NCI-H82 treated with DMSO at 0.1 percent for 48 hours (cell line): ENCODE measurements around the gene MACO1.
A peak's percentile ranks its signal among the peaks of the same experiment; 100 is the strongest.
"Not testable (repeated sequence)": the region's sequence is repeated elsewhere in the genome, so short reads cannot be mapped to it uniquely, and the experiment has no call there.

Source experiments
- DNase-seq: peaks from one replicate; lab custom pipeline; 2025; ENCODE audit not compliant: unreplicated experiment; lab: John Stamatoyannopoulos, UW

The MACO1 gene

DNA sequence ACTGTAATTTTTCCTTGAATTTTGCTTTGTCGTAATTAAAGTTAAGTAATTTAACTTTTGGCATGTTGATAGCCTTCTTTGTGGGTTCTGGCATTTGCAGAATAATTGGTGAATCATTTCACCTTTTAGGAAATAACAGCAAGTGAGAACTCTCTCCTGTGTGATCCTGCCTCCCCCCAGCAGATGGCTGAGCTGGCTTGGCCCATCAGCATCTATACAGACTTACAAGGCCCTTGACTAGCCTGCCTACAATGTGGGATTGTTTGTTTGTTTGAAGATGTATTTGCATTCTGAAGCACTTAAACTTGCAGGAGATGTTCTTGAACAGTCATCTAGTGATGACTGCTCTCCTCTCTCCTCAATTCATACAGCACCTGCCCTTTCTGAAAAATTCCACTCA, 55.9 kb downstream of the MACO1 start:
- no peak for DNase-seq

DNA sequence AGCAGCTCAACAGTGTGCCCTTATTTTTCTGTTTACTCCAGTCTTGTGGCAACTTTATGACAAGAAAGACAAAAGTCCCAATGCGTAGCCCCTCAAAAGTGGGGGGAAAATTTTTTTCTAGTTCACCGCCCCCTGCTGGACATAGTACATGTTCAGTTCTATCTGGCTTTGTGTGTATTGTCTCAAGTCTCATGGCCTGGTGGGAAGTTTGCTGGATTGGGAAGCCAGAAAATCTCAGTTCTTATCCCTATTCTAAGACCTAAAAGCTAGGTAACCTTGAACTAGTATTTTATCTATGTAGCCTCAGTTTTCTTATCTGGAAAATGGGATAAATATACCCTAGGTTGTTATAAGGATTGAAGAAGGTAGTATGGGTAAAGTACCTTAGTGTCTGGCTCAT, 56.9 kb downstream of the MACO1 start:
- no peak for DNase-seq

DNA sequence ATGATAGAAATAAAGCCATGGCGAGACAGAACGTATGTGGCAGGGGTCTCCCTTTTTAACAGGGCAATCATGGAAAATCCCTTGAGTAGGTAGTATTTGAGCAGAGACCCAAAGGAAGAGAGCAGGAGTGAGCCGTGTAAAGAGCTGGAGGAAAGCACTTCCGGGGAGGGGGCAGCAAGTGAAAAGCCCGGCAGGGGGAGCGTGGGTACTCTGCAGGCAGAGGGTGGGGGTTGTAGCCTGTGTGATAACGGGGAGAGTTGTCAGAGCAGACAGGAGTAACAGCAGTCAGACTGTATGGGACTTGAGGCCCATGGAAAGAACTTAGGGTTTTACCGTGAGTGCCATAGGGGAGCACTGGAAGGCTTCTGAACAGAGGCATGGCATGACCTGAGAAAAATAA, 61.6 kb downstream of the MACO1 start:
- DNase-seq = no peak

DNA sequence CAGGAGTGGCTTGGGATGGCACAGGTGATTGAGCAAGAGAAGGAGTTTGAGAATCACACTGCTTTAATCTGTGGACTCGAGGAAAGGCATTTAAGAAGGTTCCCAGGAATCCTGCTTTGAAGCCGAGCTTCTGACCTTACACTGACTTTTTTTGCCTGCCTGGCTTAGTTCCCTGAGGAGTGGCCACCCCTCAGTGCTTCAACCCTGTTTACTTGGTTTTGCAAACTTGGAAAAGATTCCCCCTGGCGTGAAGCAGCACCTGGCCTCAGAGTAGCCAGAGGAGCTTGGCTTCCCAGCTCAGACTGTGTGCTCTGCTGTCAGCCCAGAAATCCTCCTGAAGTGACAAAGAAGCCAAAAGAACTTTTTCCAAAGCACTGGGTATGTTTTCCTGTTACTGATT, 64.3 kb downstream of the MACO1 start:
- no peak for DNase-seq

DNA sequence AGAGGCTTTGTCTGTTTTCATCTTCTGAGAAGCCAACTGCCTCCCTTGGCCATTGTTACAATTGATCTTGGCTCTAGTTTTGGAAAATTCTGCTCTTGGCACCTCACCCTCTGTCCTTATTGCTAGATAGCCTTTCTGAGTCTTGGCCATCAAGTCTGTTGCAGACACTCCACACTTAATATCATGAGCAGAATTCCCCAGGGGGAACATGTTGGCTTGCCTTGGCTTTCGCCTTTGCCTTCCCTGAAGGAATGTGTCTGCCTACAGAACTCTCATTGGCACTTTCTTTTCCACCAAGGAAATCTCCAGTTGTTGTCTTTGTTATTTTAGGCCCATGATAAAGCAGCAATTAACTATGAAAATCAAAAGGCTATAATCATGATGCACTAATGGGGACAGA, 70.0 kb downstream of the MACO1 start:
- no peak for DNase-seq

DNA sequence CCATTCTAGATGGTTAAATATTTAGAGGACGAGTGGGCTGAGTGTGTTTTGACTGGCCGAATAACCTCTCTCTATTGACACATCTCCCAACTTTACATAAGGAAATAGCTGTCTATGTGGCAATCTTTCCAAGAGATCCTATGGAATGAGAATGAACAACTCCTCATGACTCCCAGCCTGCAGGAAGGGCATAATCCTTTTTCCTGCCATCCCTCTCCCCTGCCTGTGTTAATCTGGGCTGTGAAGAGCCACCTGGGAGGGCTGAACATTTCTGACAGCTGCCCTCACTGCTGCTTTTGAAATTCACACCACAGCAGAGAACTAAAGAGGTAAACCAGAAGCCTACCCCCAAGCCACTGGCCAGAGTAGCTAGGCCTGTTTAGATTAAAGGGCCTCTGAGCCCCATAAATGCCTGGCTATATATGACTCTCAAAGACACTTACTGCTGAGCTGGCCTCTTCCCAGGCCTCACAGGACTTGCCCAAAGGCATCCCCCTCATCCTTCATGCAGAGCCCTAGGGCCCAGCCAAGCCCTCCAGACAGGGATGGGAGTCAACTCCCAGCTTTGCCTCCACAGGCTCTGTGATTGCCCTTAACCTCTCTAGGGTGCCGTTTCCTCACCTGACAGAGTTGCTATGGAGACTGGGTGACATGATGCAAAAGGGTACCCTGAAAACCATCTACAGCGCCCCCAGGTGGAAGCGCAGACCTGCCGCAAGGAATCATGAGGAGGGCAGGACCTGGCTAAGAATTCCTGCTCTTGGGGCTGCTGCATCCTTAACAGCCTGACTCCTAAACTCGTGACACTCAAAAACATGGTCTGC, 70.8 kb downstream of the MACO1 start:
- peak; percentile 33 for DNase-seq

DNA sequence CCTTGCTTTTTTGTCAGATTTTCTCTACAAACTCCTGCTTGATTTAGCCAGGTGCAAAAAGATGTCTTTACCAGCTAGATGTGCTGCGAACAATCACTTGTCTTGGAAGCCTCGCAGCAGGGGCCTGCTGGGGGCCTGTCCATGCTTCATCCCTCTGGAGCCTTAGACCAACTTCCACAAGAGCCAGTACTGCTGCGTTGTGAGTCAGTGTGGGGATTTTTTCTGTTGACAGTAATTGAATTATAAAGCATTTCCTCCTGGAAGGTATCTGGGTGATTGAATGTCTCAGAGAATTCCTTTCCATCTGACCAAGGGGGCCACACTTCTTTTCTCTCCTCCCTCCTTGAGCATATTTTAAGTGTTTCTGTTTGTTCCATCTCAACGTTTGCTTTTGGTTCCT, 72.3 kb downstream of the MACO1 start:
- DNase-seq = peak; percentile 15

DNA sequence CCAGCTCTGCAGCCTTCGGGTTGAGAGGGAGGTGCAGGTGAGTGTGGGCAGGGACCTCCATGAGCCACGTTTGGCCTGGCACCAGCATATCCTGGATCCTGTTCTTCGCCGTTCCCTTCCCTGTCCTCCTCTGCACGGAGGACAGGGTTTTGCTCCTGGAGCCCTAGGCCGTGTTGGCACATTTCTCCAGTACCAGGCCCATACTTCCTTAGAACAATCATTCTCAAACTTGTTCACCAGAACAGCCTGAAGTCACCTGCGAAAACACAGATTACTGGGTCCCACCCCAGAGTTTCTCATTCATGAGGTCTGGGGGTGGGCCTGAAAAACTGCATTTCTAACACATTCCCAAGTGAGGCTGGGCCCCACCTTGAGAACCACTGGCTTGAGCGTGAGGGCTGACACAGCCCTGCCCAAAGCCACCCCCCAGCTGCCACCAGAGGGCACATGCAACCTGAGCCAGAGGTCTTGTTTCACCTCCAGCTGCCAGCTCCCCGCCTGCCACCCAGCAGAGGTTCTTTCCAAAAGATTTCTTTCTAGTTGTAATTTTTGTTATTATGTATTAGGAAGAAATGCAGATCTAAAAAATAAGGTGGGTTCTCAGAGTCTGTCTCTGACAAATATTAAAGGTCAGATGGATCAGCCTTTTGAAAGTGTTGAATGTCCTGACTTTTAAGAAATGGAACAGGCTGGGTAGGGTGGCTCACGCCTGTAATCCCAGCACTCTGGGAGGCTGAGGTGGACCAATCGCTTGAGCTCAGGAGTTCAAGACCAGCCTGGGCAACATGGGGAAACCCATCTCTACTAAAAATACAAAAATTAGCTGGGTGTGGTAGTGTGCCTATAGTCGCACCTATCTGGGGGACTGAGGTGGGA, 73.1 kb downstream of the MACO1 start:
- no peak for DNase-seq

DNA sequence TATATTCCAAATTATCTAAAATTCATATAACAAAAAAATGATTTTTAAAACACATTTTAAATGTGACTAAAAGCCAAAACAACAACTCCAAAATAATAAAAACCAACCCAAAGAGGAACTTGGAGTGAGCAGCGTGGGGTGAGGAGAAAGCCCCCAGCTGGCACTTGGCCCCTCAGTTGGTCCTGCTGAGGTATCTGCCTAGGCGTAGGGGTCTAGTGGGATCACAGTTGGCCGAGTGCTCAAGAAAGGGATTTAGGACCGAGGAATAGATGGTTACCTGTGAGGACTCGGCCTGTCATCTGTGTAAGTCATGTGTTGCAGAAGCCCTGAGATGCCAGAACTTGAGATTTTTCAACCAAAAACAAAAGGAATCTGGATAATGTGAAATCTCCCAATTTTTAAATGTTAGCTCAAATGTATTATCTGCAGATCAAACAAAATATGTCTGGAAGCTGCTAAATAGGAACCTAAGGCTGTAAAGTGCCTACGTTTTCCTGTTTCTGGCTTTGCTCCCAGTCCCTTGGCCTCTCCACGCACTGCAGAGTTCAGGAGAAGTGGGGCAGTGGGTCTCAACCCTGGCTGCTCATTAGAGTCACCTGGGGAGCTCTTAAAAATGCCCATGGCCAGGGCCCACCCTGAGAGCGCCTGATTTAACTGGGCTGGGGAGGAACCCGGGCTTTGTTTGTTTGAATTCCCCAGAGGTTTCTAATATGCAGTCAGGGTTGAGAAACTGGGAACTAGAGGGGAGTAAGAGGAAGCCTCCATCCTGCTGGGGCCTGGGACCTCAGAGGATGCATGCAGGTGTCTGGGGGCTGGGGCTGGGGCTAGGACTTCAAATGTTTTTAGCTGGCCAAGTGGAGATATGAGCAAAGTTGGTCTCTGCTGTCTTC, 74.3 kb downstream of the MACO1 start:
- DNase-seq = no peak

DNA sequence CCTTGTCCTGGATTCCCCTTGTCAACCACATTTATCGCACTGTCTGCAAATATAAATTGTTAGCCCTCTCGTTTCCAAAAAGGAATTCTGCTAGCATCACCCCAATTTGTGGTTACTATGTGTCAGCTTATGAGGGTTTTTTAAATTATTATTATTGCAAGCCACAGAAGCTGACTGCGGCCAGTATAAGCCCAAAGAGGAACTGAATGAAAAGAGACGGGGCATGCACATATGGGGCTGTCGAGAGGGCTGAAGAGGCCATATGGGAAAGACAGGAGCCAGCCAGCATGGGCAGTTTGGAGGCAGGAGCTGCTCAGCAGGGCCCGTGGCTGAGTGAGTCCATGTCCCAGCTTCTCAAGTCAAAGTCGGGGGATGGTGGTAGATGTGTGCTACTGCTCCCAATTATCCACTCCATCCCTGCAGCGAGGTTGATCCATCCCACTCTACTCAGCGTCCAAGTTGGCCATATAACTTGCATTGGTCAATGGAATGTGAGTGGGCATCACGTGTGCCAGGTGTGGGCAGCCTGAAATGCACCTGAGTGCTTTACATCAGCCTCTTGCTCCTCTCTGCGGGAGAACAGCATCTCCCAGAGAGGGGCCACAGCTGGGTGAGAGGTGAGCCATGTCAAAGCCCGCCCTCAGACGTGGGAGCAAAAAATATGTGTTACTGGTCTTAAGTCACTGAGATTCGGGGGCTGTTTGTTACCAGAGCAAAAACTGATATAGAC, 75.1 kb downstream of the MACO1 start:
- DNase-seq = no peak

DNA sequence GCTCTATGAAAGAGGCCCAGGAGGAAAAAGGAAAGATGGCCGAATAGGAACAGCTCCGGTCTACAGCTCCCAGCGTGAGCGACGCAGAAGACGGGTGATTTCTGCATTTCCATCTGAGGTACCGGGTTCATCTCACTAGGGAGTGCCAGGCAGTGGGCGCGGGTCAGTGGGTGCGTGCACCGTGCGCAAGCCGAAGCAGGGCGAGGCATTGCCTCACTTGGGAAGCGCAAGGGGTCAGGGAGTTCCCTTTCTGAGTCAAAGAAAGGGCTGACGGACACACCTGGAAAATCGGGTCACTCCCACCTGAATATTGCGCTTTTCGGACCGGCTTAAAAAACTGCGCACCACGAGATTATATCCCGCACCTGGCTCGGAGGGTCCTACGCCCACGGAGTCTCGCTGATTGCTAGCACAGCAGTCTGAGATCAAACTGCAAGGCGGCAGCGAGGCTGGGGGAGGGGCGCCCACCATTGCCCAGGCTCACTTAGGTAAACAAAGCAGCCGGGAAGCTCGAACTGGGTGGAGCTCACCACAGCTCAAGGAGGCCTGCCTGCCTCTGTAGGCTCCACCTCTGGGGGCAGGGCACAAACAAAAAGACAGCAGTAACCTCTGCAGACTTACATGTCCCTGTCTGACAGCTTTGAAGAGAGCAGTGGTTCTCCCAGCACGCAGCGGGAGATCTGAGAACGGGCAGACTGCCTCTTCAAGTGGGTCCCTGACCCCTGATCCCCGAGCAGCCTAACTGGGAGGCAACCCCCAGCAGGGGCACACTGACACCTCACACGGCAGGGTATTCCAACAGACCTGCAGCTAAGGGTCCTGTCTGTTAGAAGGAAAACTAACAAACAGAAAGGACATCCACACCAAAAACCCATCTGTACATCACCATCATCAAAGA, 76.1 kb downstream of the MACO1 start:
- DNase-seq = not testable (repeated sequence)

DNA sequence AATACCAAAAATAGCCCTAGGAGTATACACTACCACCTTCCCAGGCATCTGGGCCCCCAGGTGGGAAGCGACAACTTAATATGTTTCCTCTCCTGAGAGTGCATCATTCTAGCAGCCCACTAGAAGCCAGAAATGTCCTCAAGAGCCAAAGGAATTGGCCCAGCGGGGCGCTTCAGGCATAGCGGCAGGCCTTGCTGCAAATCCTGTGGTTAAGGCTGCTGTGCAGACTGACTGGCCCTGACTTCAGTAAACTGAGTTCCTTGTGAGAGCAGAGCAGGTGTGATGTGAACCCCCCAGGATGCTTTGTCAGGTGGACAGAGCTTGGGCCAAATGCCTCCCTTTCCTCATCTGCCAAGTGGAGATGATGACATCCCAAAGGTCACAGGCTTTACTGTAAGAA, 83.0 kb downstream of the MACO1 start:
- DNase-seq = no peak

DNA sequence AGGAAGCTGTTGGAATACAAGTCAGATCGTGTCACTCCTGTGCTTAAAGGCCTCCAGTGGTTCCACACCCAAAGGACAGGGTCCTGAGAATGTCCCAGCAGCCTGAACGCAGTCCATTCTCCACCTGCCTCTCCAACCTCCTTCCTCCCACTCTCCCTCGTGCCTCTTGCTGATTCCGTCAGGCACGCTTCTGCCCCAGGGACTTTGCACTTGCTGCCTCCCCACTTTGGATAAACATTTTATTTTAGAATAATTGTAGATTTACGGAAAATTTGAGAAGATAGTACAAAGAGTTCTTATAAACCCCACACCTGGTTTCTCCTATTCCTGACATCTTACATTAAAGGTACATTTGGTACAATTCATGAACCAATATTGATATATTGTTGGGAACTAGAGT, 84.3 kb downstream of the MACO1 start:
- no peak for DNase-seq

DNA sequence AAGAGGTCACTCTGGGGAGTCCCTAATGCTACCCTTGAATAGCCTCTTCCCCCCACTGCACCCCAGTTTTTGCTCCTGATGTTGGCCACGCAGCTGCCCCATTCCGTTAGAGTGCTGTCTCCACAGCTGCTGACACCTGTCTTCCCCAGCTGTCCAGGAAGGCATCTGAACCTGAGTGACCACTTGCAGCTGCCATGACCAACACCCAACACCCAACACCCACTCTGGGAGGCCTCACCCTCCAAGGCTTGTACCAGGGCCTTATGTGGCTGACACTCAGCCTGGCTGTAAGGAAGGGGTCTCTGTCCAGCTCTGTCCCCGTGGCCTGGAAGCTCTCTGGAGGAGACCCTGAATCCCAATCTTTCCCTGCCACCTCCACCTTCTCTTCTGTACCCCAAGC, 86.0 kb downstream of the MACO1 start:
- DNase-seq = no peak

DNA sequence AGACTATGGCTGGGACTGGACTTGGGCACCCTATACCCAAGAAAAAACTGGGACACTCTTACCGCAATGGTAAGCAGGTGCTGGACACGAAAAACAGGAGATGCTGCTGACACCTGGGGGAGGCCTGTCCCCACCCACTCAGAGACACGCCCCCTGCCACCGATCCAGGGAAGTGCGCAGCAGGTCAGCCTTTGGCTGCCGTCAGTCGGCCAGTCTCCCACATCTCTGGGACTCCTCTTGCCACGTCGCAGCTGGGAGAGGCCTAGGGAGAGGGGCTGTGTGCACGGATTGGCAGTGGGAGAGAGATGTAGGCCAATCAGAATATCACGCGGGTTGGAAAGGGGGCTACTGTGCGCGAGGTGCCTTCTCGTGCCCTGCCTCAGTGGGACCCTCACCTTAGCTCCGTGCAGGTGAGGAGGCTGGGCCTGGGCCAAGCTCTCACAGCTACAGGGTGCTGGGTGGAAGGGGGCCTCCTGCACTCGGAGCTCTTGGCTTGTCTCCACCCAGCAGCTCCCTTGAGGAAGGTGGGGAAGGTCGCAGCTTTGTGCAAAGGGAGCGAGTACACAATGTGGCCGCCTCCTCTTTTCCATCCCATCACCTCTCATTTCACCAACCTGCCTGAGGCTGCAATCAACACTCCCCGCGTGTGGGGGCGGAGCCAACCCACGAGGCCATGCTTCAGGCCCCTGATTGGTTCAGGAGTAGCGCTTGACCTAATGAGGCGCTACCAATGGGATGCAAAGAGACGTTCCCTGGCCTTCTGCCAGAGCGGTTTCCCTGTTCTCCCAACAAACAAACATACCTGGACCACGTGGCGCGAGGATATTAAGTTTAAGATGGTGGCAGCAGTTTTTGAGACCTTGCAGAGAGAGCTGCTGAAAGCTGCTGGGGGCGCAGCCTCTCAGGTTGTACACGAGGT, 87.0 kb downstream of the MACO1 start:
- no peak for DNase-seq

DNA sequence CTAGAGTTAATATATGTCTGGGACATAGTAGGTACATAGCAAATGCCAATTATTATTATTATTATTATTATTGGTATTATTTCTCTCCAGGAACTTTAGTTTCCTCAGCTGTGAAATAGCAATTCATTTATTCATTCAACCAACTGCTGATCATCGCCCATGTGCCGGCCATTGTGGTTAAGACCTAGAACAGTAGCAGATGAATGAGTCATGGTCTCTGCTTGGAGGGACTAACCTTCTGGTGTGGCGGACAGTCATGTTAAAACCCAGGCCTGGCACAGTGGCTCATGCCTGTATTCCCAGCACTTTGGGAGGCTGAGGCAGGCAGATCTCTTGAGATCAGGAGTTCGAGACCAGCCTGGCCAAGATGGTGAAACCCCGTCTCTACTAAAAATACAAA, 88.9 kb downstream of the MACO1 start:
- no peak for DNase-seq

DNA sequence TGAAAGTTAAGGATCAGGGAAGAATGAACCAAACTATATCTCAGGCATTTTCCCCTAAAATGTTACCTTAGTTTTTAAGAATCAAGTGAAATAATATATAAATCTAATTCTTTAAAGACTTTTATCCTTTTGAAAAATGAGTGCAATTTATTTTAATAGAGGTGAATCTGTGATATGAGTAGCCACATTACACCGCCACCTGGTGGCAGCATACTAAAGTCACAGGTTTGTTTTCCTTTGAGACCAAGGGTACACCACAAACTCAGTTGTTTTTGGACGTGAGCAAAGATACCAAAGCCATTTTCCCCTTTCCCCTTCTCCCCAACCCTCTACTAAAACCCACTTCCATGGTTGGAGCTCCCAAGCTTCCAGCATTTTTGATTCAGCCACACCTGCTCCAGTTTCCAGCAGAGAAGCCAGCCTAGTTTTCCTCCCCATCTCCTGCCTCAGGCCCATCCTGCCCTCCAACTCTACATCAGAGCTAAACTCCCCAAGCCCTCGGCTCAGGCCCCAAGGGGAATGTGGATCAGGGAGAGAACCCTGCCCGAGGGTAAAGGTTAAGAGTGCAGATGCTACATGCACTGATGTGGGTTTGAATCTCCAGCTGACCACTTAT, 89.9 kb downstream of the MACO1 start:
- DNase-seq = peak; percentile 41

DNA sequence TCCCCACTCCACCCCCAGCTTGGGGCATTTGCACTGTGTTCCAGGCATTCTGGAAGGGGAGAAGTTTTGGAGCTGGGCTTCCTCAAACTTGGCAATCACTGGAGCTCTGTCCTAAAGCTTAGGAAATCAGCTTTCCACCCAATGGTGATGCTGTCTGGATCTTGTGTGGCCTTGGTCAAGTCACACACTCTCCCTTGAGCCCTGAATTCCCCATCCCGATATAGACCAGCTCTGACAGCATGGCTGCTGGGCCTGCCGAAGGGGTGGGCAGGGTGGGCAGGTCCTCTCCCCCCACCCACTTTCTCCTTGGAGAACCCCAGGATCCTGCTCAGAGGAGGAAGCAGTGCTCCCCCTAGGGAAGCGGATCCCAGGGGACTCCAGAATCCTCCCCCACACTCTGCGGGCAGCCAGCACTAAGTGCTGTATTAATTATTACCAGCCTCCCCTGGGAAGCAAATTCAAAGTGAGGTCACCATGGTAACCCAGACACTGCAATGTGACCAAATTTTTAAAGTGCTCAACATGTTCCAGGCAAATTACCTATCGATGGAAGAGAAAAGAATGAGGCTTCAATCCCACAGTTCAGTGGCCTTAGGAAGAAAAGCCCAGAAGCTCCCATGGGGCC, 91.4 kb downstream of the MACO1 start:
- no peak for DNase-seq
